Subcutaneous adipose tissue (tissue), 4 donors: Measurements from ENCODE around the gene HSPA5. TPM values are rescaled to one million over a fixed set of nuclear protein-coding genes. Genes with fewer than 3 reads are reported as not detected.

Experiments used
- small RNA-seq: library from RNA; depleted of rRNA; stranded (forward); fragments of <200 nt; gene quantifications from one replicate; pipeline ENCODE3, GENCODE V24; 2016
- total RNA-seq, 4 donors: library from RNA; depleted of rRNA; stranded (reverse); fragments of >200 nt; gene quantifications; one replicate each; pipeline ENCODE4 v1.1.0, GENCODE V29; 2016
- TF ChIP-seq, protein P1 (sequence below): fragments of 450-650 bp; IDR thresholded peaks from one replicate; pipeline ENCODE4 v1.5.1; 2016; ENCODE audit warnings: low read depth, mild to moderate bottlenecking, control low read depth, antibody characterized with exemption, moderate library complexity

The HSPA5 gene
- total RNA-seq, 4 donors from 2014 or later = 50.3 to 147 (median 99.4) TPM

DNA sequence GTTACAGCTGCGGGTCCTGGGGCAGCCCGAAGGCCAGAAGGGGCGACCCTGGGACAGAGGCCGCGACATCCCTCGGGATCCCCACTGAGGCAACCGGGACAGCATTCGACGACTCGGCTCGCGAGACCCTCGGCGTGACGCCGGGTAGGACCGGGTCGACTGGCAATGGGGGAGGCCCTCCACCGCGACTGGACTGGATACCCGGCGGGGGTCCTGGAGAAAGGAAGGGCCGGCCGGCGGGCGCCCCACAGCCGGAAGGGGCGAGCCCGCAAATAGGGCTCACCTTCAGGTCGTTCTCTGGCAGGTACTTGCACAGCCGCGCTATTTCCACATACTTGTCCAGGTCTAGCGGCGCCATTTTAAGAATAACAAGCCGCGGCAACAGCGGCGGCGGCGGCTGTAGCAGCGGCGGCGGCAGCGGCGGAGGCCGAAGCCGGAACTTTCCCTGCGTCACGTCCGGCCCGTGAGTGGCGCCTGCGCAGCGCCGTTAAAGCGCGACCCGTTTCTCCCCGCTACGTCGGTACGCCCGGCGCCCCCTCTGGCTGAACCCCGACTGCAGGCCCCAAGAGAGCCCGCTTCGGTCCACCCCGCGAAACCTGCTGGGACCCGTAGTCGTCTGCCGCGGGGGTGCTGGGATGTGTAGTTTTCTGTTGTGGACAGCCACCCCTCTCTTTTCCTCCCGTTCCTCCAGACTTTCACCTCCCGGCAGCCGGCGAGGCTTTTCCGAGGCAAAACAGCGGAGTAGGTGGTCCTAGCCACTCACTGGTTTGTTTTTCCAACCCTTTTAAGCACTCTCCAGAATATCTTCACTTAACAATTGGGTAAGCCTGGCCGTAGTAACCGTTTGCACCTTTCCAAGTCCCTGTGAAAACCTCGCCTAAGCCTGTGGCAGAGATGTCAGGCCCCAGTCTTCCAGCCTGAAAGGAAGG lies 51.5 kb downstream of the HSPA5 start, which contains the start of gene PPP6C:
Gene PPP6C (minus strand): TSS at position 443 of the 929 bp plus-strand sequence. CDS start 85 bp downstream, at position 358.
- TF ChIP-seq, protein P1, sequence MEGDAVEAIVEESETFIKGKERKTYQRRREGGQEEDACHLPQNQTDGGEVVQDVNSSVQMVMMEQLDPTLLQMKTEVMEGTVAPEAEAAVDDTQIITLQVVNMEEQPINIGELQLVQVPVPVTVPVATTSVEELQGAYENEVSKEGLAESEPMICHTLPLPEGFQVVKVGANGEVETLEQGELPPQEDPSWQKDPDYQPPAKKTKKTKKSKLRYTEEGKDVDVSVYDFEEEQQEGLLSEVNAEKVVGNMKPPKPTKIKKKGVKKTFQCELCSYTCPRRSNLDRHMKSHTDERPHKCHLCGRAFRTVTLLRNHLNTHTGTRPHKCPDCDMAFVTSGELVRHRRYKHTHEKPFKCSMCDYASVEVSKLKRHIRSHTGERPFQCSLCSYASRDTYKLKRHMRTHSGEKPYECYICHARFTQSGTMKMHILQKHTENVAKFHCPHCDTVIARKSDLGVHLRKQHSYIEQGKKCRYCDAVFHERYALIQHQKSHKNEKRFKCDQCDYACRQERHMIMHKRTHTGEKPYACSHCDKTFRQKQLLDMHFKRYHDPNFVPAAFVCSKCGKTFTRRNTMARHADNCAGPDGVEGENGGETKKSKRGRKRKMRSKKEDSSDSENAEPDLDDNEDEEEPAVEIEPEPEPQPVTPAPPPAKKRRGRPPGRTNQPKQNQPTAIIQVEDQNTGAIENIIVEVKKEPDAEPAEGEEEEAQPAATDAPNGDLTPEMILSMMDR = no peak

DNA sequence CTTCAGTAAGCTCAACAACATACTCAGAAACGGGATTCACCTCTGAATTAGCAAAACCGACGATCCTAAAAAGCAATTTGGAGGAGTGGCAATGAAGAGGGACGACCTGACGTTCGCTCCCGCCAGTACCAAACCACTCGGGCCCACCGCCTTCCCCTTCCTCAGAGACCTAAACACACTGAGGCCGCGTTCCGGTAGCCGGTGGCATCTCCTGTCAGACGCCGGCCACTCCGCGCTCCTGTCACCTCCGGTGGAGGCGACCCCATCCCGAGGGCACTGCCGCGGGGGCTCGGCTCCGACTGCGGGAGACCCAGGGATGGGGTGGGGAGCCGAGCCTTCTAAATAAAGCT lies 52.2 kb downstream of the HSPA5 start:
- TF ChIP-seq, protein P1 = no peak

Small RNA genes lying within 50 kb of the gene (small RNA-seq; reads per million reads assigned to genes)
- not detected for gene AL354710.1

Other genes with a start within 250 kb of the HSPA5 start
- 10 to 100 TPM in 2 of 4 donors, 1 to 10 TPM in 2; 6.0 to 19.4 (median 10.1) TPM for gene SCAI, start 97.8 kb downstream of the HSPA5 start, total RNA-seq
- gene PPP6C, start 51.5 kb downstream of the HSPA5 start, total RNA-seq = 10 to 100 TPM; 32.2 to 59.8 (median 45.2) TPM
- 10 to 100 TPM; 11.9 to 20.7 (median 16.2) TPM for gene RABEPK, start 40.8 kb downstream of the HSPA5 start, total RNA-seq
- gene GAPVD1, start 20.5 kb upstream of the HSPA5 start, total RNA-seq = 10 to 100 TPM; 57.7 to 85.3 (median 62.9) TPM